Measurements from ENCODE around the gene SOHLH2. TPM values are rescaled to one million over a fixed set of nuclear protein-coding genes. Genes with fewer than 3 reads are reported as not detected.
A peak's percentile ranks its signal among the peaks of the same experiment; 100 is the strongest.

SOHLH2 gene
- total RNA-seq, result not detected in 2 replicates

DNA sequence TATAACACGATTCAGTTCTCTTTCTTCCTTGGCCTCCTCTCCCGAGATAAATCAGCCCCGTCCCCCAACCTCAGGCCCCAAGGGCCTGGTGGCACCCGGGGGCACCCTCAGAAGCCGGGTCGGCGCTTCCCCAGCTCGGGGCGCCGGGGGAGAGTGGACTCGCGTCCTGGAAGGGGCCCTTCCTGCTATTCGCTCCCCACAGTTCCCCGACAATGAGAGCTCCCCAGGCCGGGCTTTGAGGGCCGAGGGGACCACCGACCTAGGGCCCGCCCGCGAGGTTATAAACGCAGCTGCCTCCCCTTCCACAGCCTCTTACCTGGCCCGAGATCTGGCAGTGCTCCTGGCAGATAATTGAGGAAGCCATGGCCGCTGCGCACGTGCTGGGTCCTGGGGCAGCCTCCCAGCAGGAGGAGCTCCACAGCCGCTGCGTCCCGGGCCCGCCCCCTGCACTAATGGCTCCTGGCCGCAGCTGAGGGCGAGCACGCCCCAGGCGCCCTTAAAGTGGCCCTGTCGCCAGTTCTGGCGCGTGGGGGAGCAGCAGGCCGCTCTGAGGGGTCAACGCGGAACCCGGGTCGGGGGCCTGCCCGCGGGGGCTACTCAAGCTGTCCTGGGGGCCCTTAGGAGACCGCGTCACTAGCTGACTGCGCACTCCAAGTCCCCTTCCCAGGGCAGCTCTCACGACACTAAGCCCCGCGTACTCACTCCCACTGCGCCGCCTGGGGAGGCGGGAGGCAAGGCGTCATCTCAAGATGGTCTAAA is at the start of gene SOHLH2:
Gene SOHLH2, minus strand, starts transcription at position 394 of the 759 bp plus-strand sequence. Its CDS starts 30 bp downstream, at position 364.
- Mint-ChIP-seq H3K27ac (no peak within 1 kb of the TSS), H3K27me3 (no peaks in the 10 kb centered on the region), H3K9me3 (no peaks in the 10 kb centered on the region), H3K4me3 (no peak within 1 kb of the TSS), H3K36me3 (ENCODE audit: low read depth) (no peaks in the 10 kb centered on the region), H3K4me1 (no peaks in the 10 kb centered on the region)
- DNase-seq, result no peak
- intact Hi-C loops (cut with micrococcal nuclease), result no loop called here

- H3K9me3 Mint-ChIP-seq, result peaks cover 4% of the 10 kb centered on the region
- peaks cover 4% of the 10 kb centered on the region for H3K27me3 Mint-ChIP-seq
- no peak for DNase-seq
- intact Hi-C loops (cut with micrococcal nuclease), result no loop called here
- H3K4me1 Mint-ChIP-seq, result no peaks in the 10 kb centered on the region
- no peak overlapping the region for H3K27ac Mint-ChIP-seq
- H3K4me3 Mint-ChIP-seq, result no peak overlapping the region
- no peaks in the 10 kb centered on the region for H3K36me3 Mint-ChIP-seq (ENCODE audit: low read depth)
Measured at GRCh38 chr13:36261976-36262375, 47.6 kb upstream of the SOHLH2 start.

DNA sequence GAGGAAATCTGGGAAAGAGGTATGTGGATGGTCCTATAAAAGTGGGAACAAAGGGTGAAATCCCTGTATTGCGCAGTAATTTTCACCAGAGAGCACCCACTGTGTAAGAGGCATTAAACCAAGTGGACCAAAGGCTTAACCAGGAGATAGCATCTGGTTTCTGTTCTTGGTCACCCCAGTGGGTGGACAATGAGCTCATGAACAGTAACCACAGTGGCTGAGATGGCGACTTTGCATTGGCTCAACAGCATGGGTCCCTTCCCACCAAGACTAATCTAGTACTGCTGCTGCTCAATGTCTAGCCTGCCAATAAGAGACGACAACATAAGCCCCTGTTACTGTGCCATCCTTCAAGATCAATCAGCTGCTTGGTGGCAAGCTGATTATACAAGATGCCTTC is 46.7 kb upstream of the SOHLH2 start:
- DNase-seq, result no peak
- Mint-ChIP-seq H3K36me3 (ENCODE audit: low read depth) (no peaks in the 10 kb centered on the region), H3K4me1 (no peaks in the 10 kb centered on the region), H3K27me3 (peaks cover 4% of the 10 kb centered on the region), H3K4me3 (no peak overlapping the region), H3K27ac (no peak overlapping the region), H3K9me3 (peaks cover 4% of the 10 kb centered on the region)
- intact Hi-C loops (cut with micrococcal nuclease), result no loop called here

DNA sequence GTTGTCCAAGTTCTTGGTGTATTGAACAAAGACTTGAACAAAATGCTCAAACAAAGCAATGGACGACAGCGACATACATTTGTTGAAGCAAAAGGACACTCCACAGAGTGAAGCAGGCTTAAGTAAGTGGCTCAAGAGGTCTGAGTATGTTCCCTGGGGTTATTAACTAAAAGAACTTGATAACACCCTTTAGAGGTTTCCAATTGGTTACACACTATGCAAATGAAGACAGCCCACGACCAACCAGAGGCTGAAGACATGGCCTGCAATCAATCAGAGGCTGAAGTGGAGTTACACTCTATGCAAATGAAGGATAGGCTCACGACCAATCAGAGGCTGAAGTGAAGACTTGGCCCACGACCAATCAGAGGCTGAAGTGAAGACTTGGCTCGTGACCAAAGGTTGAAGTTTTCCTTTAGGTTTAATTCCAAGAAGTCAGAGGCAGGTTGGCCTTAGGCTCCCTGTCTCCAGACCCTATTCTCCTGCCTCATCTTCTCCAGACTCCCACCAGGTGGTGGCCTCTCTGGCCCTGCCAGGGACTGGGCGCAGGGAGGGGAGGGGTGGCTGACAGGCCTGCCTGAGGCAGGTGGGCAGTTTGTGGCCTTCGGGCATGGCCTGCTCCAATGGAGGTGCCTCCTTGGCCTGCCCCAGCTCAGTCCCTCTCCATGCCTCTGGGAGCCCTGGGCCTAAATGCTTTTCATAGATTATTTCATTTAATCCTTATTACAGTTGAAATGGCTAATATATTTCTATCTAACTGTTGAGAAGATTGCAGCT is 45.2 kb upstream of the SOHLH2 start:
- peaks cover 4% of the 10 kb centered on the region for H3K27me3 Mint-ChIP-seq
- intact Hi-C loops (cut with micrococcal nuclease), result no loop called here
- H3K36me3 Mint-ChIP-seq (ENCODE audit: low read depth), result no peaks in the 10 kb centered on the region
- no peak overlapping the region for H3K4me3 Mint-ChIP-seq
- H3K9me3 Mint-ChIP-seq, result peaks cover 4% of the 10 kb centered on the region
- H3K4me1 Mint-ChIP-seq, result no peaks in the 10 kb centered on the region
- no peak for DNase-seq
- no peak overlapping the region for H3K27ac Mint-ChIP-seq

- H3K27me3 Mint-ChIP-seq, result peaks cover 1% of the 10 kb centered on the region
- intact Hi-C loops (cut with micrococcal nuclease), result no loop called here
Measured at GRCh38 chr13:36258831-36259230, 44.5 kb upstream of the SOHLH2 start.

GRCh38 chr13:36251526-36251925 is 37.2 kb upstream of the SOHLH2 start:
- no peaks in the 10 kb centered on the region for H3K4me1 Mint-ChIP-seq
- no peaks in the 10 kb centered on the region for H3K36me3 Mint-ChIP-seq (ENCODE audit: low read depth)
- intact Hi-C loops (cut with micrococcal nuclease), result no loop called here
- H3K27ac Mint-ChIP-seq, result no peak overlapping the region
- DNase-seq, result no peak
- H3K9me3 Mint-ChIP-seq, result no peaks in the 10 kb centered on the region
- no peak overlapping the region for H3K4me3 Mint-ChIP-seq
- H3K27me3 Mint-ChIP-seq, result no peaks in the 10 kb centered on the region

More at GRCh38 chr13:36258831-36259230, 44.5 kb upstream of the SOHLH2 start:
- Mint-ChIP-seq H3K4me3 (no peak overlapping the region), H3K36me3 (ENCODE audit: low read depth) (no peaks in the 10 kb centered on the region), H3K9me3 (peaks cover 4% of the 10 kb centered on the region), H3K4me1 (no peaks in the 10 kb centered on the region), H3K27ac (no peak overlapping the region)
- no peak for DNase-seq

DNA sequence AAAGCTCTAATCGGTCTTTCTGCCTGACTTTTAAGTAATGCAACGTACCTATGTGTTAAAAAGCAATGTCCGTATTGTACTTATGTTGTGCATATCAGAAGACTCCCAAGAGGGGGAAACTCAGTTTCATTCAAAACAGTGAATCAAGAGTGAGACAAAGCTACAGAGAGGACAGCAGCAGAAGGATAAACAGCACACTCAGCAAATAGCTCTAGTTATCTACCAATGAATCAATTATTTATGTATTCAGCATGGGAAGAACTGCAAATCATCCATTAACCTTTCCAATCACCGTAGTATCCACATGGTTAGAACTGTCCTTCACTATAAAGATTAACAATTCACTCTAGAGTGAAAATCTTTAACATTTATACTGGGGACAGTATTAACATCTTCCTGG is 36.7 kb upstream of the SOHLH2 start:
- DNase-seq, result no peak
- H3K27ac Mint-ChIP-seq, result no peak overlapping the region
- intact Hi-C loops (cut with micrococcal nuclease), result no loop called here
- H3K4me1 Mint-ChIP-seq, result no peaks in the 10 kb centered on the region
- H3K36me3 Mint-ChIP-seq (ENCODE audit: low read depth), result no peaks in the 10 kb centered on the region
- H3K4me3 Mint-ChIP-seq, result no peak overlapping the region
- H3K9me3 Mint-ChIP-seq, result no peaks in the 10 kb centered on the region
- H3K27me3 Mint-ChIP-seq, result no peaks in the 10 kb centered on the region

- no peaks in the 10 kb centered on the region for H3K36me3 Mint-ChIP-seq (ENCODE audit: low read depth)
- no peak overlapping the region for H3K4me3 Mint-ChIP-seq
- H3K4me1 Mint-ChIP-seq, result no peaks in the 10 kb centered on the region
- no peaks in the 10 kb centered on the region for H3K27me3 Mint-ChIP-seq
- intact Hi-C loops (cut with micrococcal nuclease), result no loop called here
- H3K27ac Mint-ChIP-seq, result no peak overlapping the region
- no peaks in the 10 kb centered on the region for H3K9me3 Mint-ChIP-seq
- DNase-seq, result no peak
Measured at GRCh38 chr13:36248700-36249099, 34.3 kb upstream of the SOHLH2 start.

DNA sequence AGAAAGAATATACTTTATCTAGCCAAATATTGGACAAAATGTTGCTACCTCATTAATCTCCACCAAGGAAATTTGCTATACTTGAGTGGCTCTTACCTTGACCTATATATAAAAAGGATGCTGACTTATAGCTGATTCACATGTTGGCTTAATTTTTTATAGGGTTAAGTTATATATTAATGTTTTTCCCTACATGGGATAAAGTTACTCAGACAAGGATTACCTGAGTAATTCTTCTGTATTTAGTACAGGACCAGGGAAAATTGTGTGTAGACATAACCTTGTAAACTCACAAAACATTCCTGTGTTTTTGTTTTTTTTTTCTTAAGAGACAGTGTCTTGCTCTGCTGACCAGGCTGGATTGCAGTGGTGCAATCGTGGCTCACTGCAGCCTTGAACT is 30.6 kb upstream of the SOHLH2 start:
- intact Hi-C loops (cut with micrococcal nuclease), result no loop called here
- Mint-ChIP-seq H3K27ac (no peak overlapping the region), H3K9me3 (no peaks in the 10 kb centered on the region), H3K36me3 (ENCODE audit: low read depth) (no peaks in the 10 kb centered on the region), H3K4me1 (no peaks in the 10 kb centered on the region), H3K27me3 (no peaks in the 10 kb centered on the region), H3K4me3 (no peak overlapping the region)
- DNase-seq, result no peak

DNA sequence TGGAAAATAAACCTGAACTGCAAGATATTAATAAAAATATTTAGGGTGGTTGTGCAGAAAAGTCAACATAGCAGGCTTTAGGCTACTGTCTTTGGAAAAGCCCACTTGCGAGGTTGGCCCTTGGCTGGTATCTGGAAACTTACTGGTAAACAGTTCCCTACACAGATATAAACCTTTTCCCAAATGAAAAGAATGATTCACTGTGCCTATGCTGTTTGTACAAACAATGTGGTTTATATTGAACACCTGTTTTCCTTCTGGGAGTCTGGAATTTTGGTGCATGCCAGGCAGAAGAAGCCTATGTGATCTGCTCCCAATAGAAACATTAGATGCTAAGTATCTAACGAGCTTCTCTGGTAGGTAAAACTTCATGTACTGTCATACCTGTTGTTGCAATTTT is 29.7 kb upstream of the SOHLH2 start:
- intact Hi-C loops (cut with micrococcal nuclease), result no loop called here
- no peak overlapping the region for H3K27ac Mint-ChIP-seq
- no peak overlapping the region for H3K4me3 Mint-ChIP-seq
- no peaks in the 10 kb centered on the region for H3K36me3 Mint-ChIP-seq (ENCODE audit: low read depth)
- no peaks in the 10 kb centered on the region for H3K9me3 Mint-ChIP-seq
- no peaks in the 10 kb centered on the region for H3K27me3 Mint-ChIP-seq
- DNase-seq, result no peak
- H3K4me1 Mint-ChIP-seq, result no peaks in the 10 kb centered on the region

- Mint-ChIP-seq H3K36me3 (ENCODE audit: low read depth) (no peaks in the 10 kb centered on the region), H3K9me3 (no peaks in the 10 kb centered on the region), H3K4me1 (no peaks in the 10 kb centered on the region), H3K27ac (no peak overlapping the region), H3K27me3 (no peaks in the 10 kb centered on the region), H3K4me3 (no peak overlapping the region)
- intact Hi-C loops (cut with micrococcal nuclease), result no loop called here
- peak; percentile 43 for DNase-seq
Measured at GRCh38 chr13:36242761-36243160, 28.4 kb upstream of the SOHLH2 start.

- H3K36me3 Mint-ChIP-seq (ENCODE audit: low read depth), result no peaks in the 10 kb centered on the region
Measured at GRCh38 chr13:36231236-36231635, 16.9 kb upstream of the SOHLH2 start.

GRCh38 chr13:36224730-36225129 is 10.4 kb upstream of the SOHLH2 start:
- Mint-ChIP-seq H3K4me3 (no peak overlapping the region), H3K27me3 (no peaks in the 10 kb centered on the region)
- intact Hi-C loops (cut with micrococcal nuclease), result no loop called here

More at GRCh38 chr13:36231236-36231635, 16.9 kb upstream of the SOHLH2 start:
- H3K4me3 Mint-ChIP-seq, result no peak overlapping the region
- H3K4me1 Mint-ChIP-seq, result no peaks in the 10 kb centered on the region
- no peaks in the 10 kb centered on the region for H3K27me3 Mint-ChIP-seq
- no peak overlapping the region for H3K27ac Mint-ChIP-seq
- no peaks in the 10 kb centered on the region for H3K9me3 Mint-ChIP-seq
- intact Hi-C loops (cut with micrococcal nuclease), result no loop called here
- no peak for DNase-seq

DNA sequence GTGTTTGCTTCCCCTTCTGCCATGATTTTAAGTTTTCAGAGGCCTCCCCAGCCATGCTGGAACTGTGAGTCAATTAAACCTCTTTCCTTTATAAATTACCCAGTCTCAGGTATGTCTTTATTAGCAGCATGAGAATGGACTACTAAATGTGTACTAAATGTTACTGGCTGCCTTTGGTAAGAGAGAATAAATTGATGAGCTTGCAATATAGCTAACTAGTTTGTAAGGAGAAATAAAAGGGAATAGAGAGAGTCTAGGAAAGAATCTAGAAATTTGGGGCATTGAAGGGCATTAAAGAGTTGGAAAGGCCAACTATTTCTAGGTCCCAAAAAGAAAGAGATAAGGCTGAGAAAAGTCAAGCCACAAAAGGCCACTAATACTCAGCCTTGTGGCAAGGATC is 5.5 kb upstream of the SOHLH2 start:
- DNase-seq, result no peak
- Mint-ChIP-seq H3K27me3 (no peaks in the 10 kb centered on the region), H3K4me1 (no peaks in the 10 kb centered on the region), H3K36me3 (ENCODE audit: low read depth) (no peaks in the 10 kb centered on the region), H3K27ac (no peak overlapping the region), H3K9me3 (no peaks in the 10 kb centered on the region), H3K4me3 (no peak overlapping the region)
- intact Hi-C loops (cut with micrococcal nuclease), result no loop called here

More at GRCh38 chr13:36224730-36225129, 10.4 kb upstream of the SOHLH2 start:
- Mint-ChIP-seq H3K36me3 (ENCODE audit: low read depth) (no peaks in the 10 kb centered on the region), H3K27ac (no peak overlapping the region), H3K4me1 (no peaks in the 10 kb centered on the region), H3K9me3 (no peaks in the 10 kb centered on the region)
- DNase-seq, result no peak

Data from activated CD4-positive, alpha-beta T cell treated with anti-CD3 and anti-CD28 coated beads, Interleukin-2, amount 10 ng/mL, durations not matched to agents 24 days and 14 days (primary cell).